ENCODE data around the gene ROCK2.
"Not testable (repeated sequence)": the region's sequence is repeated elsewhere in the genome, so short reads cannot be mapped to it uniquely, and the experiment has no call there.

Gene ROCK2

DNA sequence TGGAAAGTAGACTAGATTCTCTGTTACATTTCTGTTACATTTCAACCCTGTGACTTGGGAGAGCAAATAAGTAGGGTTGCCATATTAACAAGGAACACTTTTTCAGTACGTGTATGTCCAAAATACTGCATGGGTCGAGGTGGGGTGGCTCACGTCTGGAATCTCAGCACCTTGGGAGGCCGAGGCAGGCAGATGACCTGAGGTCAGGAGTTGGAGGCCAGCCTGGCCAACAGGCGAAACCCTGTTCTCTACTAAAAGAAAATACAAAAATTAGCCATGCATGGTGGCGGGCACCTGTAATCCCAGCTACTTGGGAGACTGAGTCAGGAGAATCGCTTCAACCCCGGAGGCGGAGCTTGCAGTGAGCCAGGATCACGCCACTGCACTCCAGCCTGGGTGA, 178.0 kb downstream of the ROCK2 start:
- H3K4me3 ChIP-seq: no peak overlapping the region
- no peaks in the 10 kb centered on the region for H3K36me3 ChIP-seq (replicated peaks)
- DNase-seq (ENCODE audit: low spot score in 2 of 2): no peak
- no peaks in the 10 kb centered on the region for H3K4me1 ChIP-seq
- H3K9me3 ChIP-seq: no peaks in the 10 kb centered on the region
- H3K27me3 ChIP-seq (ENCODE audit: low read depth): no peaks in the 10 kb centered on the region
- in situ Hi-C loops (cut with MboI; ENCODE audit: low sequenced_read_pairs): no loop called here

DNA sequence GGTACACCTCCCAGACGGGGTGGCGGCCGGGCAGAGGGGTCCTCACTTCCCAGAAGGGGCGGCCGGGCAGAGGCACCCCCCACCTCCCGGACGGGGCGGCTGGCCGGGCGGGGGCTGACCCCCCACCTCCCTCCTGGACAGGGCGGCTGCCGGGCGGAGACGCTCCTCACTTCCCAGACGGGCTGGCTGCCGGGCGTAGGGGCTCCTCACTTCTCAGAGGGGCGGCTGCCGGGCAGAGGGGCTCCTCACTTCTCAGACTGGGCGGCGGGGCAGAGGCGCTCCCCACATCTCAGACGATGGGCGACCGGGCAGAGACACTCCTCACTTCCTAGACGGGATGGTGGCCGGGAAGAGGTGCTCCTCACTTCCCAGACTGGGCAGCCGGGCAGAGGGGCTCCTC, 179.4 kb downstream of the ROCK2 start:
- H3K4me3 ChIP-seq; DNase-seq (ENCODE audit: low spot score in 2 of 2); in situ Hi-C loops (cut with MboI; ENCODE audit: low sequenced_read_pairs); H3K9me3 ChIP-seq; H3K4me1 ChIP-seq; H3K36me3 ChIP-seq (replicated peaks); H3K27me3 ChIP-seq (ENCODE audit: low read depth): not testable (repeated sequence)

- Histone ChIP-seq H3K36me3 (replicated peaks) (no peaks in the 10 kb centered on the region), H3K4me3 (no peak overlapping the region), H3K9me3 (no peaks in the 10 kb centered on the region), H3K4me1 (no peaks in the 10 kb centered on the region), H3K27me3 (ENCODE audit: low read depth) (no peaks in the 10 kb centered on the region)
- DNase-seq (ENCODE audit: low spot score in 2 of 2): no peak
- in situ Hi-C loops (cut with MboI; ENCODE audit: low sequenced_read_pairs): no loop called here
Observed at GRCh38 chr2:11163439-11164317, 180.8 kb downstream of the ROCK2 start.

DNA sequence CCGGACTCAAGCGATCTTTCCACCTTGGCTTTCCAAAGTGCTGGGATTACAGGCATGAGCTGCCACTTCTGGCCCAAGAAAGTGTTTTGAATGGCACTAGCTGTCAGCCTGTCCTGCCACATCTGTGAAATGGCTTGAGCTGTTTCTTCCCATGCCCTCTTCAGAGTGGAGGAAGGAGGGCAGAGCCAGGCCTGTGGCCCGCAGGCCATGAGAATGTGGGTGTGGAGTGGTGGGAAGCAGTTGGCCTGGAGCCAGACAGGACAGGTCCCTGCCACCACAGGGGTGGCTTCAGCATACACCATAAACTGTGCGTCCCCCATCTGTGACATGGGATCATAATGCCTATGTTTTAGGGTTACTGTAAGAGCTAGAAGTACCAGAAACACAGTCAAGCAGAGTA, 182.7 kb downstream of the ROCK2 start:
- Histone ChIP-seq H3K27me3 (ENCODE audit: low read depth) (no peaks in the 10 kb centered on the region), H3K9me3 (no peaks in the 10 kb centered on the region)

DNA sequence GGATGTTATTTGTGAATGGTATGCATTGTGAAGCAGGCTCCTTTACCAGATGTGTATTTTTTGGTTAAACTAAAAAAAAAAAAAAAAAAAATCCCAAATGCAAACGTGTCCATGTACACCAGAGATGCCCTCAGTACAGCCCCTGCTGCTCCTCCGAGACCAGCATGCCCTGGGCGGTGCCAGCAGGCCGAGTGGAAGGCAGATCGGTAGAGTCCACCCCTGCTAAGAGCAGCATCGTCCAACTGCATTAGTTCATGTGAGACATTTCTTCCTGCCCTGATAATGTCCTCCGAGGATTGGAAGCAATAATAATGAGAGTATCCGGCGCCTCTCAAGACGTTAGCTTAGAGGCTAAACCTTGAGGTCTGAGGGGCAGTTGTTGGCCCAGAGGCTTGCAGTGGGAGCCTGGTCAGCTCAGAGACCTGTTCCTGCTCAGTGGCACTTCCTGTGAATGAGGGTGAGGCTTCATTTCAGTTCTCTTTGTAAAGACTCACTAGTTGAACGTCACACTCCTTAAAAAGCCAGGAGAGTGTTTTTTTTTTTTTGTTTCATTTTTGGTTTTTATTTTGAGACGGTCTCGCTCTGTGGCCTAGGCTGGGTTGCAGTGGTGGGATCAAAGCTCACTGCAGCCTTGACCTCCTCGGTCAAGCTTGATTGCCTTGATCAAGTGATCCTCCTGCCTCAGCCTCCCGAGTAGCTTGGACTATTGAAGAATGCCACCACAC, 183.5 kb downstream of the ROCK2 start:
- Histone ChIP-seq H3K9me3 (no peaks in the 10 kb centered on the region), H3K27me3 (ENCODE audit: low read depth) (no peaks in the 10 kb centered on the region), H3K4me3 (no peak overlapping the region), H3K4me1 (peaks cover 3% of the 10 kb centered on the region; the same call in 1 of the 2 replicates), H3K36me3 (replicated peaks) (no peaks in the 10 kb centered on the region)
- DNase-seq (ENCODE audit: low spot score in 2 of 2): no peak
- in situ Hi-C loops (cut with MboI; ENCODE audit: low sequenced_read_pairs): no loop called here

More for the DNA sequence above, 182.7 kb downstream of the ROCK2 start:
- Histone ChIP-seq H3K4me3 (no peak overlapping the region), H3K36me3 (replicated peaks) (no peaks in the 10 kb centered on the region), H3K4me1 (no peaks in the 10 kb centered on the region)
- in situ Hi-C loops (cut with MboI; ENCODE audit: low sequenced_read_pairs): no loop called here
- DNase-seq (ENCODE audit: low spot score in 2 of 2): no peak

GRCh38 chr2:11160256-11160655, 184.2 kb downstream of the ROCK2 start:
- no peak for DNase-seq (ENCODE audit: low spot score in 2 of 2)
- no peaks in the 10 kb centered on the region for H3K9me3 ChIP-seq
- in situ Hi-C loops (cut with MboI; ENCODE audit: low sequenced_read_pairs): no loop called here

GRCh38 chr2:11159574-11160170, 184.8 kb downstream of the ROCK2 start:
- Histone ChIP-seq H3K36me3 (replicated peaks) (no peaks in the 10 kb centered on the region), H3K4me3 (no peak overlapping the region), H3K9me3 (no peaks in the 10 kb centered on the region), H3K27me3 (ENCODE audit: low read depth) (no peaks in the 10 kb centered on the region), H3K4me1 (peaks cover 5% of the 10 kb centered on the region)
- in situ Hi-C loops (cut with MboI; ENCODE audit: low sequenced_read_pairs): no loop called here
- no peak for DNase-seq (ENCODE audit: low spot score in 2 of 2)

More at GRCh38 chr2:11160256-11160655, 184.2 kb downstream of the ROCK2 start:
- Histone ChIP-seq H3K4me1 (peaks cover 4% of the 10 kb centered on the region; the same call in 1 of the 2 replicates), H3K27me3 (ENCODE audit: low read depth) (no peaks in the 10 kb centered on the region), H3K36me3 (replicated peaks) (no peaks in the 10 kb centered on the region), H3K4me3 (no peak overlapping the region)

GRCh38 chr2:11158916-11159573, 185.4 kb downstream of the ROCK2 start:
- H3K9me3 ChIP-seq: no peaks in the 10 kb centered on the region
- no peaks in the 10 kb centered on the region for H3K36me3 ChIP-seq (replicated peaks)
- in situ Hi-C loops (cut with MboI; ENCODE audit: low sequenced_read_pairs): no loop called here
- H3K4me3 ChIP-seq: no peak overlapping the region
- H3K4me1 ChIP-seq: peaks cover 9% of the 10 kb centered on the region
- no peak for DNase-seq (ENCODE audit: low spot score in 2 of 2)
- H3K27me3 ChIP-seq (ENCODE audit: low read depth): no peaks in the 10 kb centered on the region

- no peak overlapping the region for H3K4me3 ChIP-seq
Observed at GRCh38 chr2:11157731-11158130, 186.7 kb downstream of the ROCK2 start.

DNA sequence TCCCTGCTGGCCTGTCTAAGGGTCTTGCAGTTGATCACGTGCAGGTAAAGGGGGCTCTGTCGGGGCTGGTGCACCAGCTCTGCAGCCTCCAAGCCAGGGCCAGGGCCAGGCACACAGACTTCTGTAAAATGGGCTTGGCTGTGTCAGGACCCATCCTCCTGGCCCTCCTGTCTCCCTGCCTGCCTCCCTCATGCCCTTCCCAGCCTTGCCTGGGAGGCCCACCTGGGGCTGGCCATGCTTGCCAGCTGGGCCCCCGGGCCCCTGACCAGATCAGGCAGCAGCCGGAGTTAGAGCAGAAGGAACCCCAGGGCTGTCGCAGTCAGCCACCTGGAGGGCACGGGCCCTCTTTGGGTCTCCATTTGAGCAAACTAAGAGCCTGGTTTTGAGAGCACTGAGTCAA, 187.1 kb downstream of the ROCK2 start:
- Histone ChIP-seq H3K9me3 (no peaks in the 10 kb centered on the region), H3K36me3 (replicated peaks) (no peaks in the 10 kb centered on the region), H3K4me1 (peaks cover 9% of the 10 kb centered on the region), H3K4me3 (no peak overlapping the region), H3K27me3 (ENCODE audit: low read depth) (no peaks in the 10 kb centered on the region)
- no peak for DNase-seq (ENCODE audit: low spot score in 2 of 2)
- in situ Hi-C loops (cut with MboI; ENCODE audit: low sequenced_read_pairs): no loop called here

More at GRCh38 chr2:11157731-11158130, 186.7 kb downstream of the ROCK2 start:
- in situ Hi-C loops (cut with MboI; ENCODE audit: low sequenced_read_pairs): no loop called here
- H3K27me3 ChIP-seq (ENCODE audit: low read depth): no peaks in the 10 kb centered on the region
- no peak for DNase-seq (ENCODE audit: low spot score in 2 of 2)
- no peaks in the 10 kb centered on the region for H3K36me3 ChIP-seq (replicated peaks)
- no peaks in the 10 kb centered on the region for H3K9me3 ChIP-seq
- peaks cover 9% of the 10 kb centered on the region for H3K4me1 ChIP-seq

DNA sequence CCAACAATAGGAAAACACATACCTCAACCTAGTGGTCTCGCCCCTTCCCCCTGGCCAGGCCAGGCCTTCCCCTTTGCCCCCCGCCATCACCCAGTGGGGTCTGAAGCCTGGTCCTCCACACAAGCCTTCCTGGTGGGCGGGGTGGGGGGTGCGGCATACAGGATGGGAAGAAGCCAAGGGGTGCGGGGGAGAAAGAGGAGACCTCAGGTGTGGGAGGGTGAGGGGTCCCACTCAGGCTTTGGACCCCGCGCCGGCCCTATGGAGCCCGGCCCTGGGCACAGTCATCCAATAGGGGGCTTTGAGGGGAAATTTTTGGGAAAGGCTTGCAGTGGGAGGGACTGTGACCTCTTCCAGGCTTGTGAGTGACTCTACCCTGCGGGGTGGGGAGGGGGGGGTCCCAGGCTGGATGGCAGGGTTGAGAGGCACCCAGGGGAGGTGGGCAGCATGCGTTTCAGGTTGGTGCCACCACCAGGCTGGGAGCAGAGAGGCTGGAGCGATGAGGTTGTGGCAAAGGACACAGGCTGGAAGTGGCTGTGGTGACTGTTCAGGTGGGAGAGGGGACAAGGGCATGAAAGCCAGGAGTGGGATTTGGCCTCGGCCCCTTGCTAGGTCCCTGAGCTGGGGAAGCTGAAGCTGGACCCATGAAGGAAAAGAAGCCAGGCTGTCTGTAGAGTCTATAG, 187.9 kb downstream of the ROCK2 start:
- Histone ChIP-seq H3K9me3 (no peaks in the 10 kb centered on the region), H3K4me1 (peaks cover 9% of the 10 kb centered on the region), H3K4me3 (no peak overlapping the region), H3K27me3 (ENCODE audit: low read depth) (no peaks in the 10 kb centered on the region), H3K36me3 (replicated peaks) (no peaks in the 10 kb centered on the region)
- DNase-seq (ENCODE audit: low spot score in 2 of 2): no peak
- in situ Hi-C loops (cut with MboI; ENCODE audit: low sequenced_read_pairs): no loop called here

- in situ Hi-C loops (cut with MboI; ENCODE audit: low sequenced_read_pairs): no loop called here
- Histone ChIP-seq H3K4me1 (peaks cover 9% of the 10 kb centered on the region), H3K9me3 (no peaks in the 10 kb centered on the region), H3K36me3 (replicated peaks) (no peaks in the 10 kb centered on the region), H3K4me3 (peak within 1 kb of the TSS; percentile 66), H3K27me3 (ENCODE audit: low read depth) (no peaks in the 10 kb centered on the region)
- peak in 1 of 2 experiments; percentile 76 for DNase-seq (ENCODE audit: low spot score in 2 of 2)
Observed at GRCh38 chr2:11155381-11156035, 188.9 kb downstream of the ROCK2 start, which contains the start of gene SLC66A3. TSS of gene SLC66A3 (plus strand) at chr2:11155467. CDS start at chr2:11155547, 80 bp downstream.

All from HAP-1 (cell line).